ENCODE measurements around the gene OXNAD1.

DNA sequence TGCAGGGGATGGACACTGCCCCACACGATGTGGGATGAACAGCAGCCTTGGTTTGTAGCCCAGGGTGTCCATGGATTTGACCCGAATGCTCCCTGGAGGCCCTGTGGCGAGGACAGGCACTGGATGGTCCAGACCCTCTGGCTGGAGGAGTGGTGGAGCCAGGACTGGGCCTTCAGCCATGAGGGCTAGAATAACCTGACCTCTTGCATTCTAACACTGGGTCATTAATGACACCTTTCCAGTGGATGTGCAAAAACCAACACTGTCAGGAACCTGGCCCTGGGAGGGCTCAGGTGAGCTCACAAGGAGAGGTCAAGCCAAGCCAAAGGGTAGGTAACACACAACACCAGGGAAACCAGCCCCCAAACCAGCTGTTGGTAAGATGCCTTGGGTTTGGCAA is 51.4 kb downstream of the OXNAD1 start:
- TF ChIP-seq, protein P1, sequence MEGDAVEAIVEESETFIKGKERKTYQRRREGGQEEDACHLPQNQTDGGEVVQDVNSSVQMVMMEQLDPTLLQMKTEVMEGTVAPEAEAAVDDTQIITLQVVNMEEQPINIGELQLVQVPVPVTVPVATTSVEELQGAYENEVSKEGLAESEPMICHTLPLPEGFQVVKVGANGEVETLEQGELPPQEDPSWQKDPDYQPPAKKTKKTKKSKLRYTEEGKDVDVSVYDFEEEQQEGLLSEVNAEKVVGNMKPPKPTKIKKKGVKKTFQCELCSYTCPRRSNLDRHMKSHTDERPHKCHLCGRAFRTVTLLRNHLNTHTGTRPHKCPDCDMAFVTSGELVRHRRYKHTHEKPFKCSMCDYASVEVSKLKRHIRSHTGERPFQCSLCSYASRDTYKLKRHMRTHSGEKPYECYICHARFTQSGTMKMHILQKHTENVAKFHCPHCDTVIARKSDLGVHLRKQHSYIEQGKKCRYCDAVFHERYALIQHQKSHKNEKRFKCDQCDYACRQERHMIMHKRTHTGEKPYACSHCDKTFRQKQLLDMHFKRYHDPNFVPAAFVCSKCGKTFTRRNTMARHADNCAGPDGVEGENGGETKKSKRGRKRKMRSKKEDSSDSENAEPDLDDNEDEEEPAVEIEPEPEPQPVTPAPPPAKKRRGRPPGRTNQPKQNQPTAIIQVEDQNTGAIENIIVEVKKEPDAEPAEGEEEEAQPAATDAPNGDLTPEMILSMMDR (IDR thresholded peaks at IDR 0.05 in 2 of 3, conservative IDR thresholded peaks at IDR 0.05 in 1 of 3; ENCODE audit: borderline replicate concordance in 1 of 3, insufficient read depth in 1 of 3, low read depth in 2 of 3, low read length in 2 of 3): no peak
- TF ChIP-seq ZFX (IDR thresholded peaks at IDR 0.05) (no peak), POLR2A (IDR thresholded peaks at IDR 0.05; ENCODE audit: borderline replicate concordance, extremely low read depth, insufficient read depth, insufficient read length) (no peak), ZBTB33 (IDR thresholded peaks at IDR 0.05; ENCODE audit: extremely low read depth, insufficient replicate concordance, low read length) (no peak), CEBPB (IDR thresholded peaks at IDR 0.05; ENCODE audit: low read depth) (no peak), ZNF274 (IDR thresholded peaks at IDR 0.05; ENCODE audit: low read depth, low read length) (no peak), POLR2AphosphoS5 (IDR thresholded peaks at IDR 0.05; ENCODE audit: low read depth, low read length) (no peak), MAX (IDR thresholded peaks at IDR 0.05) (no peak), CBX3 (IDR thresholded peaks at IDR 0.05; ENCODE audit: low read depth) (no peak)

Measured in HCT116 (cell line).